GM18951 (cell line): ENCODE measurements around the gene CAMK1D.

Experiments used
- POLR2A ChIP-seq: IDR thresholded peaks from 4 replicates; pipeline ENCODE4 v1.6.1; 2011; ENCODE audit warnings: mild to moderate bottlenecking; ENCODE audit not compliant: insufficient read length, insufficient read depth; ENCODE audit errors: extremely low read depth
- in situ Hi-C: fragments of 300-500 bp; cut with MboI; formaldehyde crosslinking; loops from one replicate; pipeline ENCODE4 v1.12.0; 2022; ENCODE audit warnings: low sequenced_read_pairs, mixed read lengths, inconsistent platforms; ENCODE audit not compliant: unreplicated experiment

CAMK1D gene

GRCh38 chr10:12471135-12471534 is 121.8 kb downstream of the CAMK1D start:
- in situ Hi-C loops = no loop called here
- TF ChIP-seq POLR2A = no peak

- no peak for TF ChIP-seq POLR2A
- in situ Hi-C loops = no loop called here
Measured at GRCh38 chr10:12473491-12473890, 124.1 kb downstream of the CAMK1D start.

GRCh38 chr10:12474727-12475412 is 125.5 kb downstream of the CAMK1D start:
- TF ChIP-seq POLR2A = no peak
- in situ Hi-C loops = no loop called here

- in situ Hi-C loops = no loop called here
- no peak for TF ChIP-seq POLR2A
Measured at GRCh38 chr10:12476656-12477055, 127.3 kb downstream of the CAMK1D start.

GRCh38 chr10:12479437-12479844 is 130.1 kb downstream of the CAMK1D start:
- in situ Hi-C loops = no loop called here
- no peak for TF ChIP-seq POLR2A

DNA sequence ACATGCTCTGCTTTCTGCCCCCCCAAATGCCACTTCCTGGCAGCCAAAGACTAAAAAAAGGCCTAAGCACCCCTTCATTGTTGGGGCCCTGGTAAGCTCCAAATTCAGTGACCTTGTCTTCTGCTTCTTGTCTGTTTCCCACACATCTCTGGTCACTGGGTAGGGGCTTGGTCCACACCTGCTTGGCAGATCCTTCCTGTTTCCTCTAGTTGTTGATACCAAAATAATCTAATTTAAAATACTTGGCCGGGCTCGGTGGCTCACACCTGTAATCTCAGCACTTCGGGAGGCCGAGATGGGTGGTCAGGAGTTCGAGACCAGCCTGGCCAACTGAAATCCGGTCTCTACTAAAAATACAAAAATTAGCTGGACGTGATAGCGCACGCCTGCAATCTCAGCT is 130.6 kb downstream of the CAMK1D start:
- no peak for TF ChIP-seq POLR2A
- in situ Hi-C loops = no loop called here

- no peak for TF ChIP-seq POLR2A
- in situ Hi-C loops = no loop called here
Measured at GRCh38 chr10:12480440-12480839, 131.1 kb downstream of the CAMK1D start.

DNA sequence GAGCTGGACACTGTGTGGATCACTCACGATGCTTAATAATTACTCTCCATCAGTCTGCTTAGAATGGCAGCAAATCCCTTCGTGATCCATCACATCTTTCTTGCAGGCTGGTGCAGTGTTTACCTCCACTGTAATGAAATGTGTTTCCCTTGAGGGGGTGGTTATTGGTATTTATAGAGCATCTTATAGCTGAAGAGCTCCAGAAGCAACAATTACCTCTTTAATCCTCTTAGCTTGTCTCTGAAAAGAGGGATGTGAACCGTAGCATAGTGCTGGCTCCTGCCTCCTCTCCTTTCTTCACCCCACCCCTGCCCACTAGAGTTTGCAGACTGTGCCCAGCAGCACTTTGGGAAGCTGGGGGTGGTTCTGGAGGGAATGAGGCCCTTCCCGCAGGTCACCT is 132.6 kb downstream of the CAMK1D start:
- in situ Hi-C loops = no loop called here
- no peak for TF ChIP-seq POLR2A

GRCh38 chr10:12482587-12482986 is 133.2 kb downstream of the CAMK1D start:
- no peak for TF ChIP-seq POLR2A
- in situ Hi-C loops = no loop called here

DNA sequence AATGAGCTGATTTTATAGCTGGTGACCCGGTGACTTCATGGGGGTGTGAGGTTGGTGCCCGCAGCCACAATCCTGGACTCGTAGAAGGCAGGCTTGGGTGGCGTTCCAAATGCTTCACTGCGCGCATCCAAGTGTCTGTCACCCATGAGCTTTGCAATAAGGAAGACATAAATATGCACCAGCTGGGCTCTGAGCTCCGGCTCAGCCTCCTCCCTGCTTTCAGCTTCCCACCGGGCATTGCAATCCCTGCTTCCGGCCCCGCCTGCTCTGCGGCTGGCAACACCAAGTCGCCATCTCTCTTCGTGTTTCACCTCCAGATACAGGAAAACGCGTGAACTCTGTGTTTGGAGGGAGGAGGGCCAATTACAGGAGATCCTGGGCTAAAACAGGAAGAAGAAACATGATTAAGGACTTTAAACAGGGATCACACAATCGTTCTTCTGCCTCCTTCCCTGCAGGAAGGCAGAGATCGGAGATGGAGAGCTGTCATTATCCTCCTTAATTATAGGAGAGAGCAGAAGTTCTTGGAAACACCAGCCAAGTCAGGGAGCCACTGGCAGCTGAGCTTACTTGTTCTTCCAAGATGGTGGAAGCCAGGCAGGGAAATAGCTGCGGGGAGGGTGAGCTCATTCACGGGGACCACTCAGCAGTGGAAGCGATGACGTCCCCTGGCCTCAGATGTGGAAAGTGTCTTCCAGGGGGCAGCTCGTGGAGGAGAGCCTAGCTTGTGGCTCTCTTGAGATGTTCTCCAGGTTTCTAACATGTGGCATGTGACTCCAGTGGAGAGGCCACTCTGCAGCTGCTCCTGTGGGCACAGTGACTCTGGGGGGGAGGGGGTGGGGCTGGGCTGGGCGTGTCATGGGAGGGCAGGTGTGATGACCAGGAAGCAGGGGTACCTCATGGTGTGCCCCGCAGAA is 134.9 kb downstream of the CAMK1D start:
- no peak for TF ChIP-seq POLR2A
- in situ Hi-C loops = no loop called here

DNA sequence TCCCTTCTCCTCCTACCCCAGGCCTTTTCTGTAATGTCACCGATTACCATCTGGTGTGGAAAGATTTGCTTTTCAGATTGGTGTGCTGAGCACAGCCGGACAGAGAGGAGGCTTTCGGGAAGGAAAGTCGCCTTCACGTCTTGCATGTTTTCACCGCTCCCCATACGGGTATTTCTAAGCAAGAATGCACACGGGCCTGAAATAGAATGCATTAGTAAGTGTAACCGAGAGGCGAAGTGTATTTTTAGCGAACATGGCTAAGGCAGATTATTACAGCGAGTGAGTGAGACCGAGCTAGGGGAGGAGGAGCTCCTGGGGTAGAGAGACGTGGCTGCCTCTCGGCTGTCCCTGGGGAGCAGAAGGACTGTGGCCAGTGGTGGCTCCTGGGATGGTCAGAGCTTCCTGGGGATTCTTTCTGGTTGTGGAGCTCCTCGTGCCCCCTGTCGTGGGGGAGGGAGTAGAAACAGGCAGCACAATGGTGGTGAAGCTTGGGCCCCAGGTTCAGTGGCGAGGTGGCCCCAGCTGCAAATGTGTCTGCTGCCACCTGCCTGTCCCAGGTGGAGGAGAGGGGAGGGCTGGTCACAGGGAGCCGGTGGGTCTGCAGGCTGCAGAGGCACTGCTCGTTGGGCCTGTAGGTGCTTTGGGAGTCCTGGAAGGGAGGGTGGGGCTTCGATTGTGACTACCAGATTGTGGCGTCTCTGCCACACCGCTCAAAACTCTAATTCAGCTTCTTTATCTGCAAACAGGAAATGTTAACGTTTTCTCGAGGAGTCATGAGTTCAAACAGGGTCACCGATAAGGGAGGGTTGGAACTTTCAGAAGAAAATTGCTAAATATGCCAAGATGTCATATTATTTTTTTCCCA is 135.8 kb downstream of the CAMK1D start:
- in situ Hi-C loops = no loop called here
- no peak for TF ChIP-seq POLR2A

GRCh38 chr10:12487366-12487765 is 138.0 kb downstream of the CAMK1D start:
- in situ Hi-C loops = no loop called here
- TF ChIP-seq POLR2A = no peak

DNA sequence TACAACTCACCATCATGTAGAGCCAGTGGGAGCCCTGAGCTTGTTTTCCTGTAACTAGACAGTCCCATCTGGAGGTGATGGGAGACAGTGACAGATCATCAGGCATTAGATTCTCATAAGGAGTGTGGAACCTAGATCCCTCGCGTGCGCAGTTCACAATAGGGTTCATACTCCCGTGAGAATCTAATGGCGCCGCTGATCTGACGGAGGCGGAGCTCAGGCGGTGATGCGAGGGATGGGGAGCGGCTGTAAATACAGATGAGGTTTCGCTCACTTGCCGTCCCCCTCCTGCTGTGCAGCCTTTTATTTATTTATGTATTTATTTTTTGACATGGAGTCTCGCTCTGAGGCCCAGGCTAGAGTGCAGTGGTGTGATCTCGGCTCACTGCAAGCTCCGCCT is 139.3 kb downstream of the CAMK1D start:
- no peak for TF ChIP-seq POLR2A
- in situ Hi-C loops = no loop called here
